HG02763 (cell line): Measurements from ENCODE around the gene ERC1.
"Not testable (repeated sequence)": the region's sequence is repeated elsewhere in the genome, so short reads cannot be mapped to it uniquely, and the experiment has no call there.

Source experiments
- ATAC-seq: cut with Tn5 transposase; IDR thresholded peaks from one replicate; pipeline ENCODE4 v1.9.1; 2021; ENCODE audit warnings: mild to moderate bottlenecking, moderate library complexity; ENCODE audit not compliant: unreplicated experiment

ERC1 gene

GRCh38 chr12:1182069-1182468 is 191.0 kb downstream of the ERC1 start:
- no peak for ATAC-seq

GRCh38 chr12:1184402-1184801 is 193.4 kb downstream of the ERC1 start:
- ATAC-seq, result no peak

- no peak for ATAC-seq
Measured at GRCh38 chr12:1185460-1186182, 194.6 kb downstream of the ERC1 start.

DNA sequence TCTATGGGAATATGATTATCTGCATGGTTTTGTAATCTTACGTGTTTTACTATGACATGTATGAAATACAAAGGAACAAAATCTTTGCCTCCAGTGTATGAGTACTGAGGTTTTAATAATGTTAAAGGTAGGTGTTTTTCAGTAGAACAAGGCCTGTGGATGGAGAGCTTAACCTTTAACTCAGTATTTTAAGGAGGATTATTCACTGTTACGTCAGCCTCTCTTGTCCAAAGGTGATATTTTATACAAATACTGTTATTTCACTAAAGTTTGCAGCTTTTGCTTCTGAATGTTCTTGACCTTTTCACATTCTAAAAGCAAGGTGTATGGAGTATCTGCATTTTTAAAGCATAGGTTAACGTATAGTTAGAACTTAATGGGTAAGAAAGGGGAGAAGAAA is 195.3 kb downstream of the ERC1 start:
- ATAC-seq, result no peak

DNA sequence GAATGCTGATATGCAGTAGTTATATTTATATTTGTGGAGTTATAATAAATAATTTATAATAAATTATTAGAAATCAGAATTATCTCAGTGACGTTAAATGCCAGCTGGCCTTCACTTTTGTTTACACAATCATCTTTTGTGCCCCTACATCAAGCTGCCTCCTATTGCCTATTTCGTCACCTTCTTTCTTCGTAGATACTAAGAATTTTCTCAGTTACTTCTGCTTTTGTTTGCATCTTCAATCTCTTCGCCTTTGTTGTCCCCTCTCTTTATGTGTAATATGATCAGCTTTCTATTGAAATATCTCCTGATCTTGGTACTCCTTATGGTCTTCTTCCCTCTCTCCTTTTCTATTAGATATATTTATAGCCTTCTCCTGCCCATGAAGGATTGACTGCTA is 197.0 kb downstream of the ERC1 start:
- ATAC-seq, result no peak

- ATAC-seq, result no peak
Measured at GRCh38 chr12:1189163-1189562, 198.1 kb downstream of the ERC1 start.

DNA sequence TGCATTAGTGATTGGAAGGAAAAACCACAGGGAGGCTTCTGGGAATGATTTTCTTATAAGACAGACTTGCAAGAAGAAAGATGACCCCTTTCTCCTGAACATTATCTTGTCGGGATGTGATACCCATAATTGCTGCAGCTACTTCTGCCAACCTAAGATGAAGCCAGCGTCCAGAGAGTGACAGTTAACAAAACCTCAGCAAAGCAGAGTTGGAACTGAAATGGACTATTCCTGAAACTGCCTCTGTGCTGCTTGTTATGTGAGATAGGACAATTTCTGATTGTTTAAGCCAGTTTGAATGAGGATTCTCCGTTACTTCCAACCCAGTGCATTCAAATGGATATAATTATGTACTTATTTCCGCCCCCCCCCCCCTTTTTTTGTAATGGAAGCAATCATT is 204.5 kb downstream of the ERC1 start:
- ATAC-seq, result no peak

GRCh38 chr12:1197264-1198018 is 206.4 kb downstream of the ERC1 start:
- no peak for ATAC-seq

DNA sequence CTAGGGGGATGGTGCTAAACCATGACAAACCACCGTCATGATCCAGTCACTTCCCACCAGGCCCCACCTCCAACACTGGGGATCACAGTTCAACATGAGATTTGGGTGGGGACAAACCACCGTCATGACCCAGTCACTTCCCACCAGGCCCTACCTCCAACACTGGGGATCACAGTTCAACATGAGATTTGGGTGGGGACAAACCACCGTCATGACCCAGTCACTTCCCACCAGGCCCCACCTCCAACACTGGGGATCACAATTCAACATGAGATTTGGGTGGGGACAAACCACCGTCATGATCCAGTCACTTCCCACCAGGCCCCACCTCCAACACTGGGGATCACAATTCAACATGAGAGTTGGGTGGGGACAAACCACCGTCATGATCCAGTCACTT is 207.8 kb downstream of the ERC1 start:
- not testable (repeated sequence) for ATAC-seq

DNA sequence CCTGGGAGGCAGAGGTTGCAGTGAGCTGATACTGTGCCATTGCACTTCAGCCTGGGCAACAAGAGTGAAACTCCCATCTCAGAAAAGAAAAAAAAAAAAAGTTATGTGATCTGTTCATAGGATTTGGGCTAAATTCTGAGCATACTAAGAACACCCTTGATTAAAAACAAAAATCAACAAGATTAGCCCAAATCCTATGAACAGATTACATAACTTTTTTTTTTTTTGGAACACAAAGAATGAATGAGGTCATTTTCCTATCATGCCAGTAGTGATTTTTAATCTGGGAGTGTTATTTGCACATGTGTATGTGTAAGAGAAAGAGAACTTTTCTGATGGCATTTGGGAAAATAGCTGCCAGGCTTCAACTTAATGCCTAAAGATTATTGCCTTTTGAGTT is 208.7 kb downstream of the ERC1 start:
- no peak for ATAC-seq

- no peak for ATAC-seq
Measured at GRCh38 chr12:1201030-1201429, 210.0 kb downstream of the ERC1 start.

GRCh38 chr12:1201886-1202285 is 210.9 kb downstream of the ERC1 start:
- ATAC-seq, result no peak

DNA sequence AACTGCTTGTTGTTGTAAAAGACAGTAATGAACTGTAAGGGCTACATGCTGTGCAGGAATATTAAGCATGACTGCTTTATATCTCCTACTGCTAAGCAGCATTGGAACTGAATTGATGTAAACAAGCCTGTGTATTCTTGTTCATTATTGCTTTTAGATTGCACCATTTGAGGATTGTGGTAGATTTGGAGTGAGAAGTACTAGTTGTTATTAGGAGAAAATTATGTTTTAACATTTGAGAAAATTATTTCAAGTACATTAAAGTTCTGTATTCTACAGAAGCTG is 212.7 kb downstream of the ERC1 start:
- ATAC-seq, result no peak

GRCh38 chr12:1204581-1205121 is 213.6 kb downstream of the ERC1 start:
- no peak for ATAC-seq

- ATAC-seq, result no peak
Measured at GRCh38 chr12:1205512-1206060, 214.6 kb downstream of the ERC1 start.

DNA sequence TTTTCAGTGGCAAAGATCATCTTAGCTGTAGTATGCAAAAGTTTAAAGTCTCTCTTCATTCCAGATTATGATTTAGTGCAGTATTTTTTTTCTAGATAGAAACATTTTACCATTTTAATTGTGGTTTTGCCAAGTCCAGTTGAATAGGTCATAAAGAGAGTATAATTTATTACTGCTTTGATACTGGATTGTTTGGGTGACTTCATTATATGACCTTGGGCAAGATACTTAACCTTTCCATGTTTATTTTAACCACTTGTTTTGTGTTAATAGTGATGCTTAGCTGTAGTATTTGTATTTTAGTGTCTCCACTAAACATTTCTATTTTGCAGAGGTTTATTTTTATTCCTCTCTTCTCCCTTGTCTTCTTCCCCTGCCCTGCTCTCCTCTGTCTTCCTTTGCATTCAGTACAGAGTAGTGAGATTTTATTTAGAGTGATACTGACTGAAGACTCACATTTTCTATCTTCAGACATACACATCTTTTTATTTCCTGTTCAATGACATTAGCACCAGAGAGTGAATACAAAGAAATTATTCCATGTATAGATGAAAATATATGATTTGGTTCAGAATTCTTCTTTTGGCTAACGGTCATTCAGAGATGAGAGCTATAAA is 215.2 kb downstream of the ERC1 start:
- ATAC-seq, result no peak

GRCh38 chr12:1207276-1207675 is 216.3 kb downstream of the ERC1 start:
- no peak for ATAC-seq

GRCh38 chr12:1208719-1209118 is 217.7 kb downstream of the ERC1 start:
- ATAC-seq, result not testable (repeated sequence)

DNA sequence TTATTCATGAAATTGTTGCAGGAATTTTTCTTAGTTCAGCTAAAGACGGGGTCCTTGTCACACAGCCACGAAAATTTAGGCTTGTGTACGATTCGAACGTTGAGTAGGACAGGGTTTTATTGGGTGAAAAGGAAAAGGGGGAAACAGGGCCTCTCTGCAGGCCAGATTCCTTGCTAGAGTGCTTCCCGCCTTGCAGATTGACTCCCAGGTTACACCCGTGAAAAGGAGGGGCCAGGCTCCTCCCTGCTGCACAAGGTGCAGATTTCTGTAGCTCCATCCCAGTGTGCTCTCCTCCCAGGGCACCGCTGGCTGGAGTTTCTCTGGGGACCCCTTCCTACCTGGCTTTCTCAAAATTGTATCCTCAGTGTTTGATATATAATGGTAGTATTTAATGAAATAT is 221.5 kb downstream of the ERC1 start:
- ATAC-seq, result no peak

GRCh38 chr12:1213205-1213604 is 222.2 kb downstream of the ERC1 start:
- ATAC-seq, result no peak

- ATAC-seq, result no peak
Measured at GRCh38 chr12:1213618-1214205, 222.7 kb downstream of the ERC1 start.
